Psoas muscle (tissue), 8 donors: ENCODE data around the gene IRX2. TPM values are rescaled to one million over a fixed set of nuclear protein-coding genes. Genes with fewer than 3 reads are reported as not detected.

Experiments used
- ATAC-seq, 4 donors: fragments of 200-7000 bp; cut with Tn5 transposase; one replicate each; pipeline ENCODE4 v1.9.1; 2020; ENCODE audit warnings: moderate library complexity in 3 of 4, mild to moderate bottlenecking in 2 of 4
- DNase-seq, 2 donors: peaks; one replicate each; pipeline ENCODE4 v3.0.0-alpha.2; 2020
- H3K27ac ChIP-seq: fragments of 200-600 bp; one replicate; pipeline ENCODE4 v1.8.0; 2022
- H3K27me3 ChIP-seq, 3 donors: fragments of 200-600 bp in 1 of 3; one replicate each; pipeline versions ENCODE4 v1.6.1 to v1.8.0; 2013 to 2022; ENCODE audit warnings: low read length in 2 of 3, mild to moderate bottlenecking in 2 of 3, moderate library complexity in 1 of 3; ENCODE audit not compliant: insufficient read depth in 3 of 3
- H3K36me3 ChIP-seq, 2 donors: fragments of 200-600 bp in 1 of 2; one replicate each; pipeline versions ENCODE4 v1.6.1 to v1.8.0; 2013 to 2022; ENCODE audit warnings: low read depth in 1 of 2, mild to moderate bottlenecking in 1 of 2, moderate library complexity in 1 of 2; ENCODE audit not compliant: insufficient read depth in 1 of 2
- H3K4me1 ChIP-seq: fragments of 200-600 bp; one replicate; pipeline ENCODE4 v1.8.0; 2022
- H3K4me3 ChIP-seq: fragments of 200-600 bp; one replicate; pipeline ENCODE4 v1.8.0; 2022; ENCODE audit warnings: mild to moderate bottlenecking
- H3K9me3 ChIP-seq: fragments of 200-600 bp; one replicate; pipeline ENCODE4 v1.8.0; 2022
- WGBS, 3 donors: extraction: QIAGEN DNeasy Blood & Tissue Kit; methylation state at CpG; one replicate each; pipeline versions ENCODE4 v1.1.6 to v1.1.7; 2013; 5-methylcytosine and 5-hydroxymethylcytosine counted together
- intact Hi-C, 2 donors: fragments of 100-400 bp; cut with DNase I; formaldehyde crosslinking; loops; one replicate each; pipeline versions ENCODE4 v1.11.0 to v1.14.2; 2022
- polyA plus RNA-seq, 3 donors: library from polyadenylated mRNA; stranded (reverse); fragments of 200-250 nt; gene quantifications; one replicate each; pipeline ENCODE4 v1.2.3, GENCODE V29; 2013
- total RNA-seq, 4 donors: library from RNA; stranded (reverse); fragmentation: NEBNext Ultra II Directional in 2 of 4; extraction: Animal tissue kit (Norgen Biotek cat#: 25700) in 2 of 4; gene quantifications; one replicate each; pipeline versions ENCODE4 v1.2.1 to v1.2.4, GENCODE V29; 2021 to 2023
- TF ChIP-seq, protein P1 (sequence below): fragments of 200-600 bp; IDR thresholded peaks from one replicate; pipeline ENCODE4 v1.8.0; 2022; ENCODE audit warnings: antibody characterized with exemption
- donor health status: healthy with polysubstance abuse.
- donor health status: DM: no; HTN: no; CAD: no; lungs with moderate emphysema.
- donor health status: Bipolar disorder and iron deficiency.
- donor health status: healthy.
- donor health status: DM: yes; HTN: yes; CAD: no.
- donor health status: DM: no; HTN: no; CAD: no.
- donor health status: DM: no; HTN: no; CAD: no.
- donor health status: DM: yes; HTN: yes; CAD: no.

The IRX2 gene
- total and polyA plus RNA-seq, 7 donors: 0.03 to 0.17 (median 0.08) TPM; not detected in 3

GRCh38 chr5:2704806-2705645 lies 46.5 kb downstream of the IRX2 start:
- H3K4me3 ChIP-seq: no peak overlapping the region
- 85 to 90% (median 90%) methylated on average over 16 of the region's 16 CpGs for WGBS, 3 donors

DNA sequence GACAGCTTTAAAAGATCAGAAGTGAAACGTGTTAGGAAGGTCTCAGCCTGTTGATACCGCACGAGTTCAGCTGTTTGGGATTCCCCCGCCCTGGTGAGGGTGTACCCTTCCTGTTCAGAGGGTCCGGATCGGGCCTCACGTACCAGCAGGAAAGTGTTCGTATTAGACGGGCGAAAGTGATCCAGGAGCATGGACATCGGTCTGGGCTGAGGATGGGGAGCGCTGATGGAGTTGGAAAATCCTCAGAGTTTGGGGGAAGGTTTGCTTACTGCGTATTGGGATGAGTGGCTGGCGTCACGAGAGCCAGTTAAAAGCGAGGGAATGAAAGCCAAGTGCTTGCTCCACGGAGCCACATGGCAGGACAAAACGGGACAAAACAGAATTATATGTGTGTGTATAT lies 47.4 kb downstream of the IRX2 start:
- no peak overlapping the region for H3K4me3 ChIP-seq
- WGBS, 3 donors: 82 to 85% (median 85%) methylated on average over 18 of the region's 18 CpGs
- H3K9me3 ChIP-seq: no peaks in the 10 kb centered on the region
- DNase-seq (no peak), ATAC-seq (no peak)
- TF ChIP-seq, protein P1, sequence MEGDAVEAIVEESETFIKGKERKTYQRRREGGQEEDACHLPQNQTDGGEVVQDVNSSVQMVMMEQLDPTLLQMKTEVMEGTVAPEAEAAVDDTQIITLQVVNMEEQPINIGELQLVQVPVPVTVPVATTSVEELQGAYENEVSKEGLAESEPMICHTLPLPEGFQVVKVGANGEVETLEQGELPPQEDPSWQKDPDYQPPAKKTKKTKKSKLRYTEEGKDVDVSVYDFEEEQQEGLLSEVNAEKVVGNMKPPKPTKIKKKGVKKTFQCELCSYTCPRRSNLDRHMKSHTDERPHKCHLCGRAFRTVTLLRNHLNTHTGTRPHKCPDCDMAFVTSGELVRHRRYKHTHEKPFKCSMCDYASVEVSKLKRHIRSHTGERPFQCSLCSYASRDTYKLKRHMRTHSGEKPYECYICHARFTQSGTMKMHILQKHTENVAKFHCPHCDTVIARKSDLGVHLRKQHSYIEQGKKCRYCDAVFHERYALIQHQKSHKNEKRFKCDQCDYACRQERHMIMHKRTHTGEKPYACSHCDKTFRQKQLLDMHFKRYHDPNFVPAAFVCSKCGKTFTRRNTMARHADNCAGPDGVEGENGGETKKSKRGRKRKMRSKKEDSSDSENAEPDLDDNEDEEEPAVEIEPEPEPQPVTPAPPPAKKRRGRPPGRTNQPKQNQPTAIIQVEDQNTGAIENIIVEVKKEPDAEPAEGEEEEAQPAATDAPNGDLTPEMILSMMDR: no peak
- H3K36me3 ChIP-seq: no peaks in the 10 kb centered on the region
- H3K4me1 ChIP-seq: no peaks in the 10 kb centered on the region
- H3K27me3 ChIP-seq: peaks cover 0 to 5% (median under 1%) of the 10 kb centered on the region in 3 donors
- no peak overlapping the region for H3K27ac ChIP-seq
- intact Hi-C loops: no loop called here

More at GRCh38 chr5:2704806-2705645, 46.5 kb downstream of the IRX2 start:
- no peaks in the 10 kb centered on the region for H3K36me3 ChIP-seq
- ATAC-seq: no peak
- TF ChIP-seq, protein P1: no peak
- DNase-seq: no peak
- H3K4me1 ChIP-seq: no peaks in the 10 kb centered on the region
- peaks cover 0 to 5% (median 0%) of the 10 kb centered on the region in 3 donors for H3K27me3 ChIP-seq
- intact Hi-C loops: no loop called here
- no peak overlapping the region for H3K27ac ChIP-seq
- no peaks in the 10 kb centered on the region for H3K9me3 ChIP-seq

GRCh38 chr5:2703615-2704014 lies 47.9 kb downstream of the IRX2 start:
- WGBS, 3 donors: 81 to 85% (median 85%) methylated on average over 12 of the region's 12 CpGs
- no peaks in the 10 kb centered on the region for H3K4me1 ChIP-seq
- no peaks in the 10 kb centered on the region for H3K9me3 ChIP-seq
- intact Hi-C loops: no loop called here
- ATAC-seq (no peak), DNase-seq (no peak)
- H3K4me3 ChIP-seq: no peak overlapping the region
- H3K27me3 ChIP-seq: peaks cover 0 to 5% (median 3%) of the 10 kb centered on the region in 3 donors
- TF ChIP-seq, protein P1: no peak
- no peaks in the 10 kb centered on the region for H3K36me3 ChIP-seq
- H3K27ac ChIP-seq: no peak overlapping the region

GRCh38 chr5:2703041-2703440 lies 48.4 kb downstream of the IRX2 start:
- intact Hi-C loops: no loop called here
- 54 to 61% (median 61%) methylated on average over 13 of the region's 13 CpGs for WGBS, 3 donors
- no peaks in the 10 kb centered on the region for H3K36me3 ChIP-seq
- no peak overlapping the region for H3K4me3 ChIP-seq
- no peak overlapping the region for H3K27ac ChIP-seq
- DNase-seq: no peak
- no peaks in the 10 kb centered on the region for H3K9me3 ChIP-seq
- peaks cover 0 to 5% (median 3%) of the 10 kb centered on the region in 3 donors for H3K27me3 ChIP-seq
- ATAC-seq: no peak
- no peaks in the 10 kb centered on the region for H3K4me1 ChIP-seq
- TF ChIP-seq, protein P1: no peak
